Neutrophil (primary cell): ENCODE data around the gene STK32C.

Source experiments
- H3K27ac ChIP-seq: fragments of 200-600 bp; sonication (generic); 2 replicates; pipeline ENCODE4 v1.5.1; 2016; ENCODE audit warnings: mild to moderate bottlenecking, moderate library complexity
- H3K27me3 ChIP-seq: fragments of 200-600 bp; sonication (generic); 2 replicates; pipeline ENCODE4 v1.6.0; 2016; ENCODE audit warnings: mild to moderate bottlenecking
- H3K36me3 ChIP-seq: fragments of 200-600 bp; sonication (generic); 2 replicates; pipeline ENCODE4 v1.5.1; 2017
- H3K4me1 ChIP-seq, 2 experiments: fragments of 200-600 bp in 1 of 2; sonication (generic) in 1 of 2; 1 replicate in 1 of 2; 2 replicates in 1 of 2; pipeline versions ENCODE4 v1.5.1 to v1.6.1; 2013 to 2016; ENCODE audit warnings: low read depth in 1 of 2, low read length in 1 of 2, mild to moderate bottlenecking in 1 of 2, moderate library complexity in 1 of 2; ENCODE audit not compliant: control insufficient read depth in 1 of 2, insufficient read depth in 1 of 2
- H3K4me3 ChIP-seq, 2 experiments: fragments of 200-600 bp in 1 of 2; sonication (generic) in 1 of 2; 1 replicate in 1 of 2; 2 replicates in 1 of 2; pipeline ENCODE4 v1.5.1; 2013 to 2016; ENCODE audit warnings: low read depth in 1 of 2, low read length in 1 of 2, mild to moderate bottlenecking in 1 of 2, moderate library complexity in 1 of 2
- H3K9me3 ChIP-seq: fragments of 200-600 bp; sonication (generic); 2 replicates; pipeline ENCODE4 v1.5.1; 2016
- TF ChIP-seq, protein P1 (sequence below): fragments of 200-600 bp; sonication (generic); IDR thresholded peaks from 2 replicates; pipeline ENCODE4 v1.5.1; 2016; ENCODE audit warnings: antibody characterized with exemption

The STK32C gene

DNA sequence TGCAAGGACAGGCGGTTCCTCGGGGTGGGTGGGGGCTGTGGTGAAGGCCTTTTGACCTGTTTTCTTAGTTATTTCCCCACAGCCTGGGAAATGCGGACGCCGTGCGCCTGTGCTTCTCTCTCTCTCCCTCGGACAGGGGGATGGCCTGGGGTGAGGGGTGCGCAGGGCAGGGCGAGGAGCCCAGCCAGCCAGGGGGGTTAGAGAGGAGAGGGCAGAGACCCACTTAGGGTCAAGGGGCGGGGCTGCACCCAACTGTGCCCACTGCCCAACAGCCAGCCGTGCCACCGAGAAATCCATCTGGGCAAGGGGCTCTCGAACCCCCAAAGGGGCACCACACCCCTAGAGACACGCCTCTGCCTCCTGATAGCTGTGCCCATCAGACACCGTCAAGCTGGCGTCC is 67.2 kb downstream of the STK32C start:
- TF ChIP-seq, protein P1, sequence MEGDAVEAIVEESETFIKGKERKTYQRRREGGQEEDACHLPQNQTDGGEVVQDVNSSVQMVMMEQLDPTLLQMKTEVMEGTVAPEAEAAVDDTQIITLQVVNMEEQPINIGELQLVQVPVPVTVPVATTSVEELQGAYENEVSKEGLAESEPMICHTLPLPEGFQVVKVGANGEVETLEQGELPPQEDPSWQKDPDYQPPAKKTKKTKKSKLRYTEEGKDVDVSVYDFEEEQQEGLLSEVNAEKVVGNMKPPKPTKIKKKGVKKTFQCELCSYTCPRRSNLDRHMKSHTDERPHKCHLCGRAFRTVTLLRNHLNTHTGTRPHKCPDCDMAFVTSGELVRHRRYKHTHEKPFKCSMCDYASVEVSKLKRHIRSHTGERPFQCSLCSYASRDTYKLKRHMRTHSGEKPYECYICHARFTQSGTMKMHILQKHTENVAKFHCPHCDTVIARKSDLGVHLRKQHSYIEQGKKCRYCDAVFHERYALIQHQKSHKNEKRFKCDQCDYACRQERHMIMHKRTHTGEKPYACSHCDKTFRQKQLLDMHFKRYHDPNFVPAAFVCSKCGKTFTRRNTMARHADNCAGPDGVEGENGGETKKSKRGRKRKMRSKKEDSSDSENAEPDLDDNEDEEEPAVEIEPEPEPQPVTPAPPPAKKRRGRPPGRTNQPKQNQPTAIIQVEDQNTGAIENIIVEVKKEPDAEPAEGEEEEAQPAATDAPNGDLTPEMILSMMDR = no peak
- no peaks in the 10 kb centered on the region for H3K4me1 ChIP-seq
- no peak overlapping the region for H3K4me3 ChIP-seq
- no peak overlapping the region for H3K27ac ChIP-seq
- H3K9me3 ChIP-seq = no peaks in the 10 kb centered on the region
- peaks cover 31% of the 10 kb centered on the region for H3K27me3 ChIP-seq
- no peaks in the 10 kb centered on the region for H3K36me3 ChIP-seq

DNA sequence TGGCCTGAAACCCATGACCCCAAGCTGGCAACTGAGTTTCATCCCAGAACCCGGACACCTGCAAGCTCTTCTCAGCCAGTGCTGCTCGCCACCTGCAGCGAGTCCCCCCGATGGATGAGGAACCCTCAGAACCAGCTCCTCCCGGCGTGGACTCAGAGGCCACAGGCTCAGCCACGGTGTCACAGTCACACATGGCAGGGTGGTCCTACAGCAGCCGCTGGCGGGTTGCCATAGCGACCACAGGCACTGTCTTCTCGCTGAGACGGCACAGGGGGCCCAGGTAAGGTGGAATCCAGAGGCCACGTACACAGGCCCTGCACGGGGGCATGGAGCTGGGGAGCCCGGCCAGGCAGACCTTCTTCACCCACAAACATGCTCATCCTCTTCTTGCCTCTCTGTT is 67.6 kb downstream of the STK32C start:
- H3K36me3 ChIP-seq = no peaks in the 10 kb centered on the region
- no peaks in the 10 kb centered on the region for H3K4me1 ChIP-seq
- TF ChIP-seq, protein P1 = no peak
- no peak overlapping the region for H3K4me3 ChIP-seq
- H3K27ac ChIP-seq = no peak overlapping the region
- H3K27me3 ChIP-seq = peaks cover 31% of the 10 kb centered on the region
- H3K9me3 ChIP-seq = no peaks in the 10 kb centered on the region

DNA sequence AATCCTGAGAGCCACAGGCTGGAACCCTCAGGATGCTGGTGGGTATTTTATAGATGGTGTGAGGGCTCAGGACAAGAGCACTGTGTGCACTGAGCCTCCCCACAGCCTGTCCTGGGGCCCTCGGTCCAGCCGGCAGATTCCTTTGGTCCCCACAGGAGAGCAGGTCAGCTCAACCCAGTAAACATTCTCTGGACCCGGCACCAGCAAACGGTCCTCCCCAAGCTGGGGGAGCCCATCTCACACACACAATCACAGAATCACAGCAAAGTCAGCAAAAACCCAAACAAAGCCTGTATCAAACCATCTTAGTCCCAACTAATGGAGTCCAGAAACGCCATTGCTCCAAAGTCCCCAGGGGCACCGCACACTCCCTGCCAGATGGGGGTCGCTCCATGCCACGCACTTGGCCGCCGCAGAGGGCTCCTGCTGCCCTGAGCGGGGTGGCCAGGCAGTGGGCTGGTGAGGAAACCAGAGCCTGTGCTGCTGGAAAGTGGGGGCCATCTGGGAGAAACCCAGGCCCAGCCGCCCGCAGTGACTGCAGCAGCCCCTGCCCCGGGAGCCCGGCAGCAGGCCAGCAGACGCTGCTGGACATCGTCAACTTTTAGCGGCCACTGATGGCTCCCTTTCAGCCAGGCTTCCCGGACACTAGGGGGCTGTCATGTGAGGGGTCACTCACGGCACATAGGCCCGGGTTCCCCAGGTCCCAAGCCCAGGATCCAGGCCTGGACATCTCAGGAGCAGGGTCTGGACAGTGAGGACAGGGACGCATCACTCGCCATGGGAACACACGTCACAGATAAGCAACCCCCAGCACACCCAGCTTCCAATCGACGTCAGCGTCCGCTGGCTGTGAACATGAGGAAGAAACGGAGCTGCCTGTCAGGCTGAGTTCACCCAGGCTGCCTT is 68.4 kb downstream of the STK32C start:
- Histone ChIP-seq H3K27me3 (peaks cover 38% of the 10 kb centered on the region), H3K4me3 (no peak overlapping the region), H3K4me1 (no peaks in the 10 kb centered on the region), H3K36me3 (no peaks in the 10 kb centered on the region), H3K9me3 (no peaks in the 10 kb centered on the region), H3K27ac (no peak overlapping the region)
- TF ChIP-seq, protein P1 = no peak

DNA sequence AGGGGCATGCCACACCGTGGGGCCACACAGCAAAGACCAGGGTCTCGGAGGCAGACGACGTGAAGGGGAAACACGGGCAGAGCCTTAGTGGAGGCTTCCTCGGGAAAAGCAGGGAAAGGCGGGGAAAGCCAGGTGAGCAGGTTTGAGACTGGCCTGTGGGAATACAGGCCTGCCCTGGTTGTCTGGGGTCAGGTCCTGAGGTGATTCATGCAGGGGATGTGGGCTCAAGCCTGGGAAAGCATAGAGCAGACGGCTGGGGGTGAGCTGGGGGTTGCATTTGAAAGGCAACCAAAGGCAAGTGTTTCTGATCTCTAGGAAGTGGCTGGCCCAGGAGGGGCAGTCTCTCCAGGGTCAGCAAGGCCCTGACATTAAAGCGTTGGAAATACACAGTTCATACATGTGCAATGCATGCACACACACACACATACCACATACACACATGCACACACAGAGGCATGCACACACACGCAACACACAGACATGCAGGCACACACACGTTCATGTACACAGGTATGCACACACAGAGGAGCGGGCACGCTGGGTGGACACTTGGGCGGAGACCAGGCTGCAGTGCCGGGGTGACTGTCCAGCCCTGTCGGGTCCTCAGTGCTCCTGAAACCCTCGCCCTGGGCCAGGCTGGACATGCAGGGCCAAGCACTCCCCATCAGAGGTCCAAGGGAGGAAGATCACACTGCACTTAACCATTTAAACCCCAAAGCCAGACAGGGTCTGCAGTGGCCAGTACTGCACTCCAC is 69.2 kb downstream of the STK32C start:
- Histone ChIP-seq H3K36me3 (no peaks in the 10 kb centered on the region), H3K4me3 (no peak overlapping the region), H3K4me1 (peaks cover 0 to 4% of the 10 kb centered on the region in 2 experiments), H3K27me3 (peaks cover 46% of the 10 kb centered on the region), H3K27ac (no peak overlapping the region), H3K9me3 (no peaks in the 10 kb centered on the region)
- TF ChIP-seq, protein P1 = no peak

DNA sequence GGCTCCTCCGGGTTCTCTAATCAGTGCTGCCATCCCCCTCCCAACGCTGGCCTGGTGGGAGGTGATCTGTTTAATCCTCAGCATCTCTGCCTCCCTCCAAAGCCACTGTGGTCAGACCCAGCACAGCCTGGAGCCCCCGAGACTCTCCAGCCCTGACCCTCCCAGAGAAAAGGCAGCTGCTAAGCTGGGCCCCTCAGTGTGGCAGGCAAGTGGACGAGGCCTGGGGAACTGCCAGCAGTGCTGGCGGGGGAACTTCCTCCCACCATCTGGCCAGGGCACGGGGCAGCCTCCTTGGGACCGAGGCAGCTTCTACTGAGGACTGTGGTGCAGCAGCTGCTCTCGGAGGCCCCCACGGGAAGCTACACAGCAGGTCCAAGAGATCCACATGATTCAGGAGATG is 69.9 kb downstream of the STK32C start:
- H3K27ac ChIP-seq = no peak overlapping the region
- no peak overlapping the region for H3K4me3 ChIP-seq
- H3K27me3 ChIP-seq = peaks cover 50% of the 10 kb centered on the region
- peaks cover 5 to 11% of the 10 kb centered on the region in 2 experiments for H3K4me1 ChIP-seq
- TF ChIP-seq, protein P1 = no peak
- no peaks in the 10 kb centered on the region for H3K36me3 ChIP-seq
- H3K9me3 ChIP-seq = no peaks in the 10 kb centered on the region
